ENCODE measurements around the gene IMMP2L.

The IMMP2L gene

DNA sequence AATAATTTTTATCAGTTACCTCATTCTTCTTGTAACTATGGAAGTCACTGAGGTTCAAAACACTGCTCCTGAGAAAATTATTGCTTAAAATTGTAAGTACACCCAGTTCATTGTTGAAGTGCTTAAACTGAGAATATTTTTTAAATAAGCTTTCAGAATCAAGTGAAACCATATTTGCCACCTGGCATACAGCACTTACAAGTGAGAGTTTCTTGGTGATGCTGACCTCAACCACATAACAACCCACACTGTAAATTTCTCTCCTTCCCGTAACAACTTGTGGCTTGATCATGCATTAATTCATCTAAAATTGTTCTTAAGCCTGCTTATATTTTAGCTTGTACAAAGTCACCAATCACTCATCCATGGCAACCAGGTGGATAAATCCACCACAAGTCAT lies 34.0 kb downstream of the IMMP2L start:
- Histone ChIP-seq H3K9me3 (no peaks in the 10 kb centered on the region), H3K36me3 (no peaks in the 10 kb centered on the region), H3K4me3 (ENCODE audit: low read depth in 1 of 2, low read length in 1 of 2) (no peak overlapping the region), H3K27me3 (no peaks in the 10 kb centered on the region), H3K4me1 (ENCODE audit: control insufficient read depth in 1 of 2, insufficient read depth in 1 of 2, low read depth in 1 of 2, low read length in 1 of 2) (no peaks in the 10 kb centered on the region), H3K27ac (no peak overlapping the region)
- TF ChIP-seq, protein P1, sequence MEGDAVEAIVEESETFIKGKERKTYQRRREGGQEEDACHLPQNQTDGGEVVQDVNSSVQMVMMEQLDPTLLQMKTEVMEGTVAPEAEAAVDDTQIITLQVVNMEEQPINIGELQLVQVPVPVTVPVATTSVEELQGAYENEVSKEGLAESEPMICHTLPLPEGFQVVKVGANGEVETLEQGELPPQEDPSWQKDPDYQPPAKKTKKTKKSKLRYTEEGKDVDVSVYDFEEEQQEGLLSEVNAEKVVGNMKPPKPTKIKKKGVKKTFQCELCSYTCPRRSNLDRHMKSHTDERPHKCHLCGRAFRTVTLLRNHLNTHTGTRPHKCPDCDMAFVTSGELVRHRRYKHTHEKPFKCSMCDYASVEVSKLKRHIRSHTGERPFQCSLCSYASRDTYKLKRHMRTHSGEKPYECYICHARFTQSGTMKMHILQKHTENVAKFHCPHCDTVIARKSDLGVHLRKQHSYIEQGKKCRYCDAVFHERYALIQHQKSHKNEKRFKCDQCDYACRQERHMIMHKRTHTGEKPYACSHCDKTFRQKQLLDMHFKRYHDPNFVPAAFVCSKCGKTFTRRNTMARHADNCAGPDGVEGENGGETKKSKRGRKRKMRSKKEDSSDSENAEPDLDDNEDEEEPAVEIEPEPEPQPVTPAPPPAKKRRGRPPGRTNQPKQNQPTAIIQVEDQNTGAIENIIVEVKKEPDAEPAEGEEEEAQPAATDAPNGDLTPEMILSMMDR (IDR thresholded peaks at IDR 0.05) = no peak

DNA sequence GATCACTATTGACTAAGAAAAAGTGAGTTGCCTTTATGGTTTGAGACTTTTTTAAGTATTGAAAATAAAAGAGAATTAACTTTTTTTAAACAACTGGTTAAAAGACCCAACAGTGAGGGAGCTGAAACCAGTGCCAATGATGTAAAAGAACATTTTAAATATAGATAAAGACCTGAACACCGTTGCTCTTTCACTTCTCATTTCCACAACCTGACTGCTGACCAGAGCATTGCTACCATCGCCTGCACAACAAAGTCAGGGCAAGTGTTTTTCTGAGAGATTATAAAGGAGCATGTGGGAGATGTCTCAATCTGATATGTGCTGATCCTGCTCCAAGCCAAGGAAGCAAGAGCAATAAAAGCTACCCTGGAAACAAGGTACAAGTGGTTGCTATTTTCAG lies 34.7 kb downstream of the IMMP2L start:
- TF ChIP-seq, protein P1 (IDR thresholded peaks at IDR 0.05) = no peak
- no peaks in the 10 kb centered on the region for H3K27me3 ChIP-seq

DNA sequence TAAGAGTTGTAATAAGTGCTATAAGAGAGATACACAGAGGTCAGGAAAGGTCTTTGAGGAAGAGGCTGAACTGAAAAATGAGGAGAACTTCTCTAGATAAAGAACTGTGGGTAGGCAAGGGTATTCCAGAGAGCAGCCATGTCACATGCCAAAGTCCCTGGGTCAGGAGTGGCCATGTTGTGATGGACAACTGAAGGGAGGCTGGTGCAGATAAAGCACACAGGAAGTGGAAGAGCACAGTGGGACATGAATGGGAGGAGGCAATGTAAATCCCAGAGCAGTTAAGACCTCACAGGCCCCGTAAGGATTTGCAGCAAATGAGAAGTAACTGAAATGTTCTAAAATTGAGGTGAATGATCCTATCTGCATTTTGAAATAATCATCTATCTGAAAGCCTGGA lies 37.2 kb downstream of the IMMP2L start:
- H3K27me3 ChIP-seq = no peaks in the 10 kb centered on the region
- no peak overlapping the region for H3K4me3 ChIP-seq (ENCODE audit: low read depth in 1 of 2, low read length in 1 of 2)
- H3K27ac ChIP-seq = no peak overlapping the region
- TF ChIP-seq, protein P1 (IDR thresholded peaks at IDR 0.05) = no peak
- H3K9me3 ChIP-seq = no peaks in the 10 kb centered on the region
- H3K36me3 ChIP-seq = no peaks in the 10 kb centered on the region
- no peaks in the 10 kb centered on the region for H3K4me1 ChIP-seq (ENCODE audit: control insufficient read depth in 1 of 2, insufficient read depth in 1 of 2, low read depth in 1 of 2, low read length in 1 of 2)

More for the DNA sequence above, 34.7 kb downstream of the IMMP2L start:
- Histone ChIP-seq H3K27ac (no peak overlapping the region), H3K9me3 (no peaks in the 10 kb centered on the region), H3K4me1 (ENCODE audit: control insufficient read depth in 1 of 2, insufficient read depth in 1 of 2, low read depth in 1 of 2, low read length in 1 of 2) (no peaks in the 10 kb centered on the region), H3K36me3 (no peaks in the 10 kb centered on the region), H3K4me3 (ENCODE audit: low read depth in 1 of 2, low read length in 1 of 2) (no peak overlapping the region)

DNA sequence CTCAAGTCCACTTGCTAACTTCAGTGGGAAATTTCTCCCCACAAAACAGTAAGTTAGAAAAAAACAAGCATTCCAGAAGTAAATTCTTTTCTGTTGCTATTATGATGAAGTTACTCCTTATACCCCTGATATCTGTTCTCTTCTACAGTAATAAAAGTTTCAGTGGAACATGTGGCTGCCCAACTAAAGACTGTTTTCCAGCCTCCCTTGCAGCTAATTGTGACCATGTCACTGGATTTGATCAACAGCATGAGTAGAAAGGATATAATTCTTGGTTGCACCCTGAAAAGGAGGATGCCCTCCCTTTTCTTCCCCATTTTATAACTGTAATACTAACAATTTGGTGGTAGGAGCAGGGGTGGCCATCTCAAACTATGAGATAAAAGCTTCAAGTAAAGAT lies 40.6 kb downstream of the IMMP2L start:
- no peaks in the 10 kb centered on the region for H3K4me1 ChIP-seq (ENCODE audit: control insufficient read depth in 1 of 2, insufficient read depth in 1 of 2, low read depth in 1 of 2, low read length in 1 of 2)
- no peak overlapping the region for H3K4me3 ChIP-seq (ENCODE audit: low read depth in 1 of 2, low read length in 1 of 2)
- H3K27ac ChIP-seq = no peak overlapping the region
- H3K9me3 ChIP-seq = no peaks in the 10 kb centered on the region
- no peaks in the 10 kb centered on the region for H3K27me3 ChIP-seq
- no peaks in the 10 kb centered on the region for H3K36me3 ChIP-seq
- TF ChIP-seq, protein P1 (IDR thresholded peaks at IDR 0.05) = no peak

DNA sequence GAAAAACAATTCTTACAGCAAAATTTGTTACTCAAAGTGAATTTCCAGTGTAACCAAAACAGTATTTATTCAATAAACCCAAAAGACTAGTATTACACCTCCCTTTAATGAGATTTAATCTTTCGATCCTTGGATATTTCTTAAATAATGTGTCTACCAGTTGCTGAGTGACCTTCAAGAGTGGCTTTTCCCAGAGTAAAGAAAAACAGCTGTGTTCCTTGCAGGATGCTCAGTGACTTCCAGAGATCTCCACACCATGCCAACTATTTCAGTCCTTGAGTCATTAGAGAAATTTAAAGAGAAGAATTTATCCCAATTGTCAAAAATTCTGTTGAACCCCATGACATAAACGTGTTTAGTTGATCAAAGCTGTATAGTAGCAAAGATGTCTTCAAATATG lies 44.0 kb downstream of the IMMP2L start:
- Histone ChIP-seq H3K9me3 (no peaks in the 10 kb centered on the region), H3K36me3 (no peaks in the 10 kb centered on the region), H3K27ac (no peak overlapping the region), H3K27me3 (no peaks in the 10 kb centered on the region), H3K4me3 (ENCODE audit: low read depth in 1 of 2, low read length in 1 of 2) (no peak overlapping the region), H3K4me1 (ENCODE audit: control insufficient read depth in 1 of 2, insufficient read depth in 1 of 2, low read depth in 1 of 2, low read length in 1 of 2) (no peaks in the 10 kb centered on the region)
- TF ChIP-seq, protein P1 (IDR thresholded peaks at IDR 0.05) = no peak

DNA sequence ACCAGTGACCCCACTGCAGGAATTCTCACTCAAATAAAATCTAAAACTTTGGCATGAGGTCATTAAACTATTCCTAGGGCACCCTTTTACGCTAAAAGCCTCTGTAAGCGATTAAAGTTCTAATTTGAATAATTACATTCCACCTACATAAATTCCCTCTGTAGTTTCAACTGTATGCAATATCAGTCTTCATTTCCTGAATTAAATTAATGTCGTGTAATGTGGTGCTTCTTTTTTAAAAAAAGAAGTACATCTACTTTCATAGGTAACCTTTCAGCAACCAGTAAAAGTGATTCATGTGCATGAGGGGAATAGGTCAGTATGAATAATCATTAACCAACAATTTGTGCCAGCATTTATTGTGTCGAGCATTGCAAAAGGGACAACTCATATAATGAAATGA lies 44.7 kb downstream of the IMMP2L start:
- Histone ChIP-seq H3K27ac (no peak overlapping the region), H3K4me1 (ENCODE audit: control insufficient read depth in 1 of 2, insufficient read depth in 1 of 2, low read depth in 1 of 2, low read length in 1 of 2) (no peaks in the 10 kb centered on the region), H3K36me3 (no peaks in the 10 kb centered on the region), H3K27me3 (no peaks in the 10 kb centered on the region), H3K9me3 (no peaks in the 10 kb centered on the region), H3K4me3 (ENCODE audit: low read depth in 1 of 2, low read length in 1 of 2) (no peak overlapping the region)
- TF ChIP-seq, protein P1 (IDR thresholded peaks at IDR 0.05) = no peak
